Measurements from ENCODE around the gene VPS13A. TPM values are rescaled to one million over a fixed set of nuclear protein-coding genes. Genes with fewer than 3 reads are reported as not detected.
"Not testable (repeated sequence)": the region's sequence is repeated elsewhere in the genome, so short reads cannot be mapped to it uniquely, and the experiment has no call there.

VPS13A gene
- total RNA-seq, 2 donors from 2014 or later = 31.2 to 31.9 TPM

- DNase-seq; intact Hi-C loops (cut with DNase I): not testable (repeated sequence)
Observed at GRCh38 chr9:77441124-77441523, 263.8 kb downstream of the VPS13A start.

GRCh38 chr9:77442436-77442835 is 265.1 kb downstream of the VPS13A start:
- no peak for DNase-seq
- intact Hi-C loops (cut with DNase I) = no loop called here
- ATAC-seq = no peak

More at GRCh38 chr9:77441124-77441523, 263.8 kb downstream of the VPS13A start:
- not testable (repeated sequence) for ATAC-seq

- DNase-seq (no peak), ATAC-seq (no peak)
- intact Hi-C loops (cut with DNase I) = no loop called here
Observed at GRCh38 chr9:77447646-77448045, 270.3 kb downstream of the VPS13A start.

- peak; percentile 45 for DNase-seq
- intact Hi-C loops (cut with DNase I) = loop anchor here in 1 of 2 donors (10.0 kb wide), 1 partner anchor 195 kb away; the partner anchor contains the start of gene GNA14
- peak; percentile 23 to 95 for ATAC-seq
Observed at GRCh38 chr9:77449240-77450084, 272.1 kb downstream of the VPS13A start.

GRCh38 chr9:77450085-77450475 is 272.7 kb downstream of the VPS13A start:
- no peak for DNase-seq
- intact Hi-C loops (cut with DNase I) = loop anchor here in 1 of 2 donors (10.0 kb wide), 1 partner anchor 195 kb away; the partner anchor contains the start of gene GNA14

GRCh38 chr9:77451507-77451906 is 274.2 kb downstream of the VPS13A start:
- ATAC-seq (no peak), DNase-seq (no peak)
- intact Hi-C loops (cut with DNase I) = loop anchor here in 1 of 2 donors (10.0 kb wide), 1 partner anchor 193 kb away; the partner anchor contains the start of gene GNA14

More at GRCh38 chr9:77450085-77450475, 272.7 kb downstream of the VPS13A start:
- peak in 1 of 2 donors; percentile 56 for ATAC-seq

- DNase-seq (no peak), ATAC-seq (no peak)
- intact Hi-C loops (cut with DNase I) = loop anchor here in 1 of 2 donors (10.0 kb wide), 1 partner anchor 191 kb away; the partner anchor contains the start of gene GNA14
Observed at GRCh38 chr9:77453825-77454647, 276.7 kb downstream of the VPS13A start.

- ATAC-seq (no peak), DNase-seq (no peak)
- intact Hi-C loops (cut with DNase I) = loop anchor here in 1 of 2 donors (10.0 kb wide), 1 partner anchor 190 kb away; the partner anchor contains the start of gene GNA14
Observed at GRCh38 chr9:77454663-77455062, 277.3 kb downstream of the VPS13A start.

GRCh38 chr9:77455312-77455927 is 278.1 kb downstream of the VPS13A start:
- intact Hi-C loops (cut with DNase I) = loop anchor here in 1 of 2 donors (10.0 kb wide), 1 partner anchor 189 kb away; the partner anchor contains the start of gene GNA14
- ATAC-seq = peak in 1 of 2 donors; percentile 35

GRCh38 chr9:77456829-77457437 is 279.6 kb downstream of the VPS13A start:
- peak; percentile 73 to 92 for ATAC-seq
- DNase-seq = peak; percentile 84
- intact Hi-C loops (cut with DNase I) = loop anchor here in 1 of 2 donors (10.0 kb wide), 1 partner anchor 188 kb away; the partner anchor contains the start of gene GNA14

More at GRCh38 chr9:77455312-77455927, 278.1 kb downstream of the VPS13A start:
- no peak for DNase-seq

- peak; percentile 90 to 91 for ATAC-seq
- DNase-seq = peak; percentile 50
- intact Hi-C loops (cut with DNase I) = loop anchor here in 1 of 2 donors (10.0 kb wide), 1 partner anchor 187 kb away; the partner anchor contains the start of gene GNA14
Observed at GRCh38 chr9:77457916-77458592, 280.7 kb downstream of the VPS13A start.

- DNase-seq (no peak), ATAC-seq (no peak)
- intact Hi-C loops (cut with DNase I) = no loop called here
Observed at GRCh38 chr9:77460938-77461337, 283.6 kb downstream of the VPS13A start.

- DNase-seq (no peak), ATAC-seq (no peak)
- intact Hi-C loops (cut with DNase I) = no loop called here
Observed at GRCh38 chr9:77462066-77462465, 284.7 kb downstream of the VPS13A start.

- ATAC-seq (peak in 1 of 2 donors; percentile 41), DNase-seq (no peak)
Observed at GRCh38 chr9:77463151-77463550, 285.8 kb downstream of the VPS13A start.

GRCh38 chr9:77464661-77465060 is 287.3 kb downstream of the VPS13A start:
- DNase-seq (no peak), ATAC-seq (no peak)
- intact Hi-C loops (cut with DNase I) = no loop called here

More at GRCh38 chr9:77463151-77463550, 285.8 kb downstream of the VPS13A start:
- intact Hi-C loops (cut with DNase I) = no loop called here

- intact Hi-C loops (cut with DNase I) = no loop called here
- ATAC-seq (peak in 1 of 2 donors; percentile 47), DNase-seq (no peak)
Observed at GRCh38 chr9:77469515-77470231, 292.3 kb downstream of the VPS13A start.
